GM12873 (cell line): Measurements from ENCODE around the gene FBXW8.

Source experiments
- CTCF ChIP-seq: IDR thresholded peaks from 2 replicates; pipeline ENCODE4 v1.5.1; 2012; ENCODE audit warnings: low read depth, mild to moderate bottlenecking, moderate library complexity, low read length, control low read depth; ENCODE audit not compliant: insufficient read depth; ENCODE audit errors: missing control alignments

Gene FBXW8

GRCh38 chr12:116959198-116959460 lies 48.4 kb downstream of the FBXW8 start:
- TF ChIP-seq CTCF = no peak

GRCh38 chr12:116959845-116960514 lies 49.2 kb downstream of the FBXW8 start:
- no peak for TF ChIP-seq CTCF

GRCh38 chr12:116962197-116962596 lies 51.4 kb downstream of the FBXW8 start:
- no peak for TF ChIP-seq CTCF

- TF ChIP-seq CTCF = no peak
Observed at GRCh38 chr12:116962783-116963356, 52.1 kb downstream of the FBXW8 start.

- TF ChIP-seq CTCF = no peak
Observed at GRCh38 chr12:116964054-116965050, 53.6 kb downstream of the FBXW8 start.

GRCh38 chr12:116968986-116969385 lies 58.2 kb downstream of the FBXW8 start:
- no peak for TF ChIP-seq CTCF

GRCh38 chr12:116969615-116970585 lies 59.1 kb downstream of the FBXW8 start:
- no peak for TF ChIP-seq CTCF
